H9 (cell line): Measurements from ENCODE around the gene MICAL2. TPM values are rescaled to one million over a fixed set of nuclear protein-coding genes. Genes with fewer than 3 reads are reported as not detected.

Experiments
- DNase-seq: peaks from one replicate; pipeline ENCODE4 v3.0.0-alpha.2; 2017
- H2AFZ ChIP-seq: one replicate; pipeline ENCODE4 v1.6.1; 2013; ENCODE audit warnings: mild to moderate bottlenecking, low read length, control low read depth, moderate library complexity
- H2AK5ac ChIP-seq: 2 replicates; pipeline ENCODE4 v1.6.1; 2013; ENCODE audit warnings: low read length, control low read depth, mixed read lengths; ENCODE audit not compliant: insufficient read length
- H2BK120ac ChIP-seq: one replicate; pipeline ENCODE4 v1.6.1; 2013; ENCODE audit warnings: low read depth, mild to moderate bottlenecking, low read length, control low read depth, inconsistent platforms; ENCODE audit not compliant: poor library complexity, severe bottlenecking
- H2BK12ac ChIP-seq: 2 replicates; pipeline ENCODE4 v1.6.1; 2013; ENCODE audit warnings: low read length, control low read depth, mixed read lengths, low read depth; ENCODE audit not compliant: insufficient read length
- H2BK15ac ChIP-seq: 2 replicates; pipeline ENCODE4 v1.6.1; 2013; ENCODE audit warnings: low read depth, low read length, control low read depth
- H2BK20ac ChIP-seq: one replicate; pipeline ENCODE4 v1.6.1; 2013; ENCODE audit warnings: low read depth, mild to moderate bottlenecking, low read length, control low read depth, inconsistent platforms; ENCODE audit not compliant: poor library complexity, severe bottlenecking
- H2BK5ac ChIP-seq: 2 replicates; pipeline ENCODE4 v1.6.1; 2013; ENCODE audit warnings: low read length, control low read depth, mixed read lengths; ENCODE audit not compliant: insufficient read length
- H3K14ac ChIP-seq: 2 replicates; pipeline ENCODE4 v1.6.1; 2013; ENCODE audit warnings: low read length, control low read depth; ENCODE audit not compliant: insufficient read depth
- H3K18ac ChIP-seq: 2 replicates; pipeline ENCODE4 v1.6.1; 2013; ENCODE audit warnings: low read depth, mild to moderate bottlenecking, mixed read lengths, low read length, control low read depth; ENCODE audit not compliant: insufficient read length
- H3K23ac ChIP-seq: 2 replicates; pipeline ENCODE4 v1.6.1; 2013; ENCODE audit warnings: low read length, control low read depth, mixed read lengths, low read depth; ENCODE audit not compliant: insufficient read length
- H3K23me2 ChIP-seq: 2 replicates; pipeline ENCODE4 v1.6.1; 2013; ENCODE audit warnings: low read depth, mild to moderate bottlenecking, mixed read lengths, low read length, control low read depth; ENCODE audit not compliant: insufficient read length, poor library complexity, severe bottlenecking
- H3K27ac ChIP-seq: 2 replicates; pipeline ENCODE4 v1.5.1; 2013; ENCODE audit warnings: low read length, control low read depth, mixed read lengths, low read depth; ENCODE audit not compliant: insufficient read length
- H3K27me3 ChIP-seq: 2 replicates; pipeline ENCODE4 v1.6.1; 2013; ENCODE audit warnings: low read length, control low read depth, inconsistent platforms; ENCODE audit not compliant: insufficient read depth
- H3K4ac ChIP-seq: 2 replicates; pipeline ENCODE4 v1.6.1; 2013; ENCODE audit warnings: low read depth, mild to moderate bottlenecking, control low read depth, inconsistent platforms, low read length, moderate library complexity
- H3K4me1 ChIP-seq: 2 replicates; pipeline ENCODE4 v1.6.1; 2013; ENCODE audit warnings: low read length, control low read depth, inconsistent platforms; ENCODE audit not compliant: insufficient read depth
- H3K4me2 ChIP-seq: 2 replicates; pipeline ENCODE4 v1.6.1; 2013; ENCODE audit warnings: low read length, control low read depth, mixed read lengths; ENCODE audit not compliant: insufficient read length, insufficient read depth
- H3K56ac ChIP-seq: 2 replicates; pipeline ENCODE4 v1.6.1; 2013; ENCODE audit warnings: low read depth, mild to moderate bottlenecking, mixed read lengths, low read length, control low read depth; ENCODE audit not compliant: insufficient read length
- H3K79me1 ChIP-seq: 2 replicates; pipeline ENCODE4 v1.6.1; 2013; ENCODE audit warnings: low read depth, mild to moderate bottlenecking, moderate library complexity, low read length, control low read depth, inconsistent platforms; ENCODE audit not compliant: insufficient read depth, poor library complexity, severe bottlenecking
- H3K79me2 ChIP-seq: 2 replicates; pipeline ENCODE4 v1.6.1; 2013; ENCODE audit warnings: low read length, control low read depth, inconsistent platforms; ENCODE audit not compliant: insufficient read depth
- H3K9ac ChIP-seq: 2 replicates; pipeline ENCODE4 v1.6.1; 2013; ENCODE audit warnings: low read length, control low read depth, mixed read lengths; ENCODE audit not compliant: insufficient read length; ENCODE audit errors: extremely low read depth
- H3K9me3 ChIP-seq: one replicate; pipeline ENCODE4 v1.6.1; 2013; ENCODE audit warnings: low read depth, low read length, inconsistent platforms; ENCODE audit not compliant: control insufficient read depth
- H3T11ph ChIP-seq: one replicate; pipeline ENCODE4 v1.6.1; 2013; ENCODE audit warnings: mild to moderate bottlenecking, low read length, control low read depth, inconsistent platforms
- H4K20me1 ChIP-seq: one replicate; pipeline ENCODE4 v1.6.1; 2013; ENCODE audit not compliant: control insufficient read depth, insufficient read length, insufficient read depth
- H4K5ac ChIP-seq: 2 replicates; pipeline ENCODE4 v1.6.1; 2013; ENCODE audit warnings: low read depth, mild to moderate bottlenecking, mixed read lengths, low read length, control low read depth; ENCODE audit not compliant: insufficient read length
- H4K8ac ChIP-seq: replicated peaks from 2 replicates; pipeline ENCODE4 v1.6.1; 2013; ENCODE audit warnings: low read length, control low read depth, mixed read lengths, low read depth; ENCODE audit not compliant: insufficient read length
- H4K91ac ChIP-seq: 2 replicates; pipeline ENCODE4 v1.6.1; 2013; ENCODE audit warnings: low read depth, mild to moderate bottlenecking, moderate library complexity, mixed read lengths, low read length, control low read depth; ENCODE audit not compliant: insufficient read length
- H3K27ac Mint-ChIP-seq, 3 experiments: 2 replicates in 2 of 3; 3 replicates in 1 of 3; pipeline ENCODE4 v1.8.0; 2020 to 2021; ENCODE audit warnings: mixed read lengths in 3 of 3, mild to moderate bottlenecking in 1 of 3, moderate library complexity in 1 of 3
- H3K27me3 Mint-ChIP-seq: 2 replicates; pipeline ENCODE4 v1.8.0; 2021; ENCODE audit warnings: low read depth, mild to moderate bottlenecking, moderate library complexity, mixed read lengths
- H3K36me3 Mint-ChIP-seq, 3 experiments: 2 replicates in 2 of 3; 3 replicates in 1 of 3; pipeline ENCODE4 v1.8.0; 2020 to 2021; ENCODE audit warnings: low read depth in 3 of 3, mixed read lengths in 3 of 3; ENCODE audit not compliant: insufficient read depth in 1 of 3
- H3K4me1 Mint-ChIP-seq, 2 experiments: 2 replicates each; pipeline ENCODE4 v1.8.0; 2020; ENCODE audit warnings: mixed read lengths in 2 of 2
- H3K4me3 Mint-ChIP-seq, 2 experiments: 2 replicates in 1 of 2; 3 replicates in 1 of 2; pipeline ENCODE4 v1.8.0; 2020 to 2021; ENCODE audit warnings: mild to moderate bottlenecking in 2 of 2, mixed read lengths in 2 of 2, moderate library complexity in 1 of 2
- H3K9me3 Mint-ChIP-seq, 2 experiments: 2 replicates in 1 of 2; 3 replicates in 1 of 2; pipeline ENCODE4 v1.8.0; 2020; ENCODE audit warnings: mild to moderate bottlenecking in 2 of 2, mixed read lengths in 2 of 2, moderate library complexity in 1 of 2
- WGBS: extraction: QIAGEN DNeasy Blood & Tissue Kit; methylation state at CpG from one replicate; pipeline ENCODE4 v1.1.7; 2013; ENCODE audit warnings: missing lambda C conversion rate, low lambda C conversion rate, mixed read lengths; ENCODE audit not compliant: insufficient read length; ENCODE audit errors: extremely low coverage; 5-methylcytosine and 5-hydroxymethylcytosine counted together
- total RNA-seq: library from RNA; stranded (reverse); gene quantifications from 2 replicates; pipeline ENCODE4 v1.2.1, GENCODE V29; 2021
- TF ChIP-seq, protein P1 (sequence below): fragments of 200-600 bp; sonication (generic); conservative IDR thresholded peaks from 3 replicates; pipeline ENCODE4 v1.8.0; 2021; ENCODE audit warnings: antibody characterized with exemption, mild to moderate bottlenecking

Gene MICAL2
- total RNA-seq, 1 experiment from 2014 or later, result 4.7 TPM

DNA sequence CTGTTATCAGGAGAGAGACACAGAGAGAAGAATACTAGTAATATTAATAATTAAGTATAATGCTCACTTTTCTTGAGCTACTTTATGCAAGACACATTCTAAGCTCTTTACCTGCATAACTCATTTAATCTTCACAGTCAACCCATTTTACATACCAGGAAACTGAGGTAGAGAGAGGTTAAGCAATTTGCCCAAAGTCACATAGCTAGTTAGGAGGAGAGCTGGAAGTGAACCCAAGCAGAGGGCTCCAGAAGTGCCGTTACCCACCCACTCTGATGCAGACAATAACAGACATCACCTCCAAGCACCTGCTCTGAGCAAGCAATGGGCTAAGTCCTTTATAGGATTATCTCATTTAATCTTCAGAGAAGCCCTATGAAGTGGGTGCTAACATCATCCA lies 24.8 kb downstream of the MICAL2 start:
- Histone ChIP-seq H3K23me2 (no peaks in the 10 kb centered on the region), H4K20me1 (no peaks in the 10 kb centered on the region), H4K5ac (no peak overlapping the region), H3K4me2 (no peak overlapping the region), H2BK120ac (no peak overlapping the region), H2BK15ac (no peak overlapping the region), H3K9me3 (no peaks in the 10 kb centered on the region), H2BK12ac (no peak overlapping the region), H2BK5ac (no peak overlapping the region), H3K4ac (no peak overlapping the region), H2AK5ac (no peak overlapping the region), H3K9ac (no peak overlapping the region), H3T11ph (no peak overlapping the region), H3K79me2 (no peaks in the 10 kb centered on the region), H3K4me1 (no peaks in the 10 kb centered on the region; the same call in 1 of the 2 replicates), H3K79me1 (no peaks in the 10 kb centered on the region), H2BK20ac (no peak overlapping the region), H4K8ac (no peak overlapping the region), H4K91ac (no peak overlapping the region), H3K18ac (no peak overlapping the region), H2AFZ (no peak overlapping the region), H3K56ac (no peak overlapping the region), H3K27me3 (no peaks in the 10 kb centered on the region), H3K27ac (no peak overlapping the region), H3K14ac (no peak overlapping the region), H3K23ac (no peak overlapping the region)
- H3K9me3 Mint-ChIP-seq, result no peaks in the 10 kb centered on the region
- no peak overlapping the region for H3K27ac Mint-ChIP-seq
- H3K4me3 Mint-ChIP-seq, result no peak overlapping the region
- no peak for DNase-seq
- peaks cover 13 to 16% of the 10 kb centered on the region in 2 experiments for H3K4me1 Mint-ChIP-seq
- peaks cover 2% of the 10 kb centered on the region; the same call in 1 of the 2 replicates for H3K27me3 Mint-ChIP-seq
- WGBS, result no CpG with 5 or more reads among the region's 1 CpG
- TF ChIP-seq, protein P1, sequence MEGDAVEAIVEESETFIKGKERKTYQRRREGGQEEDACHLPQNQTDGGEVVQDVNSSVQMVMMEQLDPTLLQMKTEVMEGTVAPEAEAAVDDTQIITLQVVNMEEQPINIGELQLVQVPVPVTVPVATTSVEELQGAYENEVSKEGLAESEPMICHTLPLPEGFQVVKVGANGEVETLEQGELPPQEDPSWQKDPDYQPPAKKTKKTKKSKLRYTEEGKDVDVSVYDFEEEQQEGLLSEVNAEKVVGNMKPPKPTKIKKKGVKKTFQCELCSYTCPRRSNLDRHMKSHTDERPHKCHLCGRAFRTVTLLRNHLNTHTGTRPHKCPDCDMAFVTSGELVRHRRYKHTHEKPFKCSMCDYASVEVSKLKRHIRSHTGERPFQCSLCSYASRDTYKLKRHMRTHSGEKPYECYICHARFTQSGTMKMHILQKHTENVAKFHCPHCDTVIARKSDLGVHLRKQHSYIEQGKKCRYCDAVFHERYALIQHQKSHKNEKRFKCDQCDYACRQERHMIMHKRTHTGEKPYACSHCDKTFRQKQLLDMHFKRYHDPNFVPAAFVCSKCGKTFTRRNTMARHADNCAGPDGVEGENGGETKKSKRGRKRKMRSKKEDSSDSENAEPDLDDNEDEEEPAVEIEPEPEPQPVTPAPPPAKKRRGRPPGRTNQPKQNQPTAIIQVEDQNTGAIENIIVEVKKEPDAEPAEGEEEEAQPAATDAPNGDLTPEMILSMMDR, result no peak
- H3K36me3 Mint-ChIP-seq, result no peaks in the 10 kb centered on the region
